ENCODE data around the gene TIMP2. TPM values are rescaled to one million over a fixed set of nuclear protein-coding genes. Genes with fewer than 3 reads are reported as not detected.

Gene TIMP2
- total RNA-seq, 3 donors from 2014 or later, result 72.0 to 344 (median 112) TPM

DNA sequence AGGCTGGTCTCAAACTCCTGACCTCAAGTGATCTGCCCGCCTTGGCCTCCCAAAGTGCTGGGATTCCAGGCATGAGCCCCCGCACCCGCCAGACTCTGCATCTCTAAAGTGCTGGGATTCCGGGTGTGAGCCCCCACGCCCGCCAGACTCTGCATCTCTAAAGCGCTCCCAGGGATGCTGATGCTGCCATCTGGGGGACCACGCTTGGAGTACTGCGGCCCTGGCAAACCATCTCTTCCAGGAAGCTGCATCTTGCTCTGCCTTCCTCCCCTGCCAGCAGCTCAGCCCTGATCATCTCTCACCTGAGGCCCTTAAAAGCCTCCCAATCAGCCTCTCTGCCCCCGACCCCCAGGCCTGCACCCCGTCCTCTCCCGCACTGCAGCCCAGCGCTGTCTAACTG lies 26.2 kb downstream of the TIMP2 start:
- intact Hi-C loops (cut with DNase I; ENCODE audit: low total_unique reads), result no loop called here
- TF ChIP-seq POLR2A (IDR thresholded peaks at IDR 0.05), result no peak
- TF ChIP-seq CTCF (IDR thresholded peaks at IDR 0.05), result no peak
- TF ChIP-seq POLR2AphosphoS5 (IDR thresholded peaks at IDR 0.05), result no peak
- Histone ChIP-seq H3K9me3 (no peaks in the 10 kb centered on the region), H3K36me3 (no peaks in the 10 kb centered on the region), H3K4me3 (no peak overlapping the region), H3K27ac (peak overlapping the region in 1 of 2 donors; percentile 50), H3K4me1 (peaks cover 0 to 5% of the 10 kb centered on the region in 2 donors), H3K27me3 (no peaks in the 10 kb centered on the region)
- DNase-seq (ENCODE audit: low spot score in 2 of 2), result no peak

DNA sequence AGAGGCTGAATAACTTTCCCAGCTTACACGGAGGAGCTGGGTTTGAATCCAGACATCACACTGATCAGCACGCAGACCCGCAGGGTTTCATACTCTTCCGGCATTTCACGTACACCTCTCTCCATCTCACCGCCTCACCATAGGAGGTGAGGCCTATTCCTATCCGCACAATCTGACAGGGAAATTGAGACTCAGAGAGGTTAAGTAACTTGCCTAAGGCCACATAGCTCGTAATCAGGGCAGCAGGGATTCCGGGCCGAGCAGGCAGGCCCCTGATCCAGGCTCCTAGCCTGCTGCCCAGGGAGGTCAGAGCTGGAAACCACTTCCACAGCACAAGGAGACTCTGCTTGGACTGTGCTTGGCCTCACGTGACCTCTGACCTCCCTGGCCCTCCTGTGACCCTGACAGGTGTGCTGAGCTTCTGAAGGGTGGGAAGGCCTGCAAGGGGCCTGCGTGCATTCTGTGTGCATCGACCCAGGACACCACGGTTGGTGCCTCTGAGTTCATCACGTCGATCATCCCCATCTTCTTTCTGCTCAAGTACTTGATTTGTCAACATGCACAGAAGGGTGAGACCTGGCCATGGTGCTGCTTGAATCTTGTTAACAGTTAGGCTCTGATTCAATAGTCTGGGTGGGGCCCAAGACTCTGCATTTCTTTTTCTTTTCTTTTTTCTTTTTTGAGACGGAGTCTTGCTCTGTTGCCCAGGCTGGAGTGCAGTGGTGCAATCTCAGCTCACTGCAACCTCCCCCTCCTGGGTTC lies 26.9 kb downstream of the TIMP2 start:
- Histone ChIP-seq H3K27me3 (no peaks in the 10 kb centered on the region), H3K9me3 (no peaks in the 10 kb centered on the region), H3K27ac (peak overlapping the region; percentile 8 to 88), H3K4me1 (peaks cover 4 to 5% of the 10 kb centered on the region in 2 donors), H3K4me3 (no peak overlapping the region), H3K36me3 (no peaks in the 10 kb centered on the region)
- intact Hi-C loops (cut with DNase I; ENCODE audit: low total_unique reads), result no loop called here
- no peak for DNase-seq (ENCODE audit: low spot score in 2 of 2)
- TF ChIP-seq POLR2AphosphoS5 (IDR thresholded peaks at IDR 0.05) (no peak), CTCF (IDR thresholded peaks at IDR 0.05) (no peak), POLR2A (IDR thresholded peaks at IDR 0.05) (no peak)

GRCh38 chr17:78897664-78898047 lies 27.5 kb downstream of the TIMP2 start:
- no peak for DNase-seq (ENCODE audit: low spot score in 2 of 2)
- Histone ChIP-seq H3K9me3 (no peaks in the 10 kb centered on the region), H3K4me3 (peak overlapping the region in 1 of 3 donors; percentile 19), H3K27me3 (no peaks in the 10 kb centered on the region), H3K27ac (peak overlapping the region; percentile 65 to 88), H3K36me3 (no peaks in the 10 kb centered on the region), H3K4me1 (peaks cover 4 to 5% of the 10 kb centered on the region in 2 donors)
- intact Hi-C loops (cut with DNase I; ENCODE audit: low total_unique reads), result no loop called here
- TF ChIP-seq POLR2A (IDR thresholded peaks at IDR 0.05) (no peak), CTCF (IDR thresholded peaks at IDR 0.05) (no peak), POLR2AphosphoS5 (IDR thresholded peaks at IDR 0.05) (no peak)

DNA sequence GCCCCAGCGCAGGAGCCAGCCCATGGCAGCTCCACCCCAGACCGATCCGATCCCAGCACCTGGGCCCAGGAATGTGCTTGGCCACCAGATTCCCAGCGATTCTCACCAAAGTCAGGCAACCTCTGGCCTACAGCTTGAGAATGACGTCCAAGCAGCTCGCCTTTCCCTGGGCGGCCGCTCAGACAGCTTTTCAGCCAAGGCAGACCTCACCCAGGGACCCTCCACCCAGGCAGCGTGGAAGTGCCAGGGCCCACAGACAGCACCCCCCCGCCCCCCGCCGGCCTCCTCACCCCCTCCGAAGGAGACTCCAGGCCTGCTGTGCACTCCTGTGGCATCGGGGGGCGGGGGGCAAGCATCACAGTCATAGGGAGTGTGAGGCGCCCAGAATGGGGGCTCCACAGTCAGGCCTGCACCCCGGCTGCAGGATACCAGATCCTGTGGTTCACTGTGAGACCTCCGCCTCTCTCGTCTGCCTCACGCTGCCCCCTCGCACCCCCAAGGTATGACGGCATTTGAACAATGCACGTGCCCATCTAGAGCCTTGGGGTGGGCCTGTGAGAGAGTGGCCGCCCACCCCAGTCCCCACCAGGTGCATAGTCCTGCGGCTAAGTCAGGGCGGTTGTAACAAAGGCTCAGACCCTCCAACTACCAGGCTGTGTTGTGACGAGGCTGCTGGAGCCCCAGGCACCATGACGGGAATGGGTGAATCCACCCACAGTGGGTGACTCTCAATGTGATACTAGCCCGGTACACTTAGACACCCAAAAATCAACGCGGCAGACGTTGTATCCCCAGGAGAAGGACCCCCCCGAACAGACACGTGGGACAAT lies 28.1 kb downstream of the TIMP2 start:
- intact Hi-C loops (cut with DNase I; ENCODE audit: low total_unique reads), result no loop called here
- Histone ChIP-seq H3K27ac (peak overlapping the region; percentile 65 to 88), H3K4me3 (peak overlapping the region in 1 of 3 donors; percentile 19), H3K36me3 (no peaks in the 10 kb centered on the region), H3K27me3 (no peaks in the 10 kb centered on the region), H3K9me3 (no peaks in the 10 kb centered on the region), H3K4me1 (peaks cover 4 to 6% of the 10 kb centered on the region in 2 donors)
- DNase-seq (ENCODE audit: low spot score in 2 of 2), result no peak
- no peak for TF ChIP-seq POLR2A (IDR thresholded peaks at IDR 0.05)
- no peak for TF ChIP-seq CTCF (IDR thresholded peaks at IDR 0.05)
- TF ChIP-seq POLR2AphosphoS5 (IDR thresholded peaks at IDR 0.05), result no peak

All from breast epithelium (tissue), 4 donors.